ENCODE results near the gene ETFA.

The ETFA gene

GRCh38 chr15:76174654-76175053 lies 136.6 kb downstream of the ETFA start:
- H3K4me3 Mint-ChIP-seq, result no peak overlapping the region
- no peaks in the 10 kb centered on the region for H3K36me3 Mint-ChIP-seq (ENCODE audit: low read depth)
- peaks cover 47% of the 10 kb centered on the region for H3K4me1 Mint-ChIP-seq (ENCODE audit: low read depth)
- peaks cover 38% of the 10 kb centered on the region for H3K27me3 Mint-ChIP-seq
- no peaks in the 10 kb centered on the region for H3K9me3 Mint-ChIP-seq
- intact Hi-C loops (cut with micrococcal nuclease), result no loop called here
- H3K27ac Mint-ChIP-seq, result no peak overlapping the region

GRCh38 chr15:76173317-76173834 lies 137.9 kb downstream of the ETFA start:
- no peaks in the 10 kb centered on the region for H3K36me3 Mint-ChIP-seq (ENCODE audit: low read depth)
- peaks cover 28% of the 10 kb centered on the region for H3K27me3 Mint-ChIP-seq
- no peak overlapping the region for H3K4me3 Mint-ChIP-seq
- H3K27ac Mint-ChIP-seq, result peak overlapping the region; percentile 58
- H3K4me1 Mint-ChIP-seq (ENCODE audit: low read depth), result peaks cover 59% of the 10 kb centered on the region
- intact Hi-C loops (cut with micrococcal nuclease), result no loop called here
- H3K9me3 Mint-ChIP-seq, result no peaks in the 10 kb centered on the region

GRCh38 chr15:76172782-76173181 lies 138.5 kb downstream of the ETFA start:
- Mint-ChIP-seq H3K4me3 (no peak overlapping the region), H3K27ac (peak overlapping the region; percentile 58), H3K9me3 (no peaks in the 10 kb centered on the region), H3K27me3 (peaks cover 22% of the 10 kb centered on the region), H3K4me1 (ENCODE audit: low read depth) (peaks cover 59% of the 10 kb centered on the region), H3K36me3 (ENCODE audit: low read depth) (no peaks in the 10 kb centered on the region)
- intact Hi-C loops (cut with micrococcal nuclease), result no loop called here

GRCh38 chr15:76169911-76170800 lies 141.1 kb downstream of the ETFA start:
- Mint-ChIP-seq H3K27ac (peak overlapping the region; percentile 94), H3K36me3 (ENCODE audit: low read depth) (no peaks in the 10 kb centered on the region), H3K4me1 (ENCODE audit: low read depth) (peaks cover 62% of the 10 kb centered on the region), H3K4me3 (peak overlapping the region; percentile 32), H3K9me3 (no peaks in the 10 kb centered on the region), H3K27me3 (peaks cover 6% of the 10 kb centered on the region)
- intact Hi-C loops (cut with micrococcal nuclease), result loop anchor here (2.0 kb wide), 1 partner anchor 167 kb away; the partner anchor contains the start of gene ISL2

GRCh38 chr15:76169018-76169417 lies 142.3 kb downstream of the ETFA start:
- intact Hi-C loops (cut with micrococcal nuclease), result loop anchor here (2.0 kb wide), 1 partner anchor 168 kb away; the partner anchor contains the start of gene ISL2
- Mint-ChIP-seq H3K36me3 (ENCODE audit: low read depth) (no peaks in the 10 kb centered on the region), H3K27ac (peak overlapping the region; percentile 94), H3K4me3 (peak overlapping the region; percentile 68), H3K27me3 (peaks cover 4% of the 10 kb centered on the region), H3K9me3 (no peaks in the 10 kb centered on the region), H3K4me1 (ENCODE audit: low read depth) (peaks cover 73% of the 10 kb centered on the region)

GRCh38 chr15:76168237-76168984 lies 142.9 kb downstream of the ETFA start:
- intact Hi-C loops (cut with micrococcal nuclease), result loop anchor here (2.0 kb wide), 1 partner anchor 168 kb away; the partner anchor contains the start of gene ISL2
- H3K4me1 Mint-ChIP-seq (ENCODE audit: low read depth), result peaks cover 78% of the 10 kb centered on the region
- no peak overlapping the region for H3K4me3 Mint-ChIP-seq
- no peaks in the 10 kb centered on the region for H3K36me3 Mint-ChIP-seq (ENCODE audit: low read depth)
- peak overlapping the region; percentile 94 for H3K27ac Mint-ChIP-seq
- peaks cover 4% of the 10 kb centered on the region for H3K27me3 Mint-ChIP-seq
- H3K9me3 Mint-ChIP-seq, result no peaks in the 10 kb centered on the region

GRCh38 chr15:76165951-76166350 lies 145.3 kb downstream of the ETFA start:
- Mint-ChIP-seq H3K36me3 (ENCODE audit: low read depth) (no peaks in the 10 kb centered on the region), H3K27ac (peak overlapping the region; percentile 1), H3K4me3 (no peak overlapping the region), H3K9me3 (no peaks in the 10 kb centered on the region), H3K27me3 (no peaks in the 10 kb centered on the region), H3K4me1 (ENCODE audit: low read depth) (peaks cover 60% of the 10 kb centered on the region)
- intact Hi-C loops (cut with micrococcal nuclease), result no loop called here
